Mesendoderm (in vitro differentiated cells): ENCODE measurements around the gene KPNA1.

Experiments
- DNase-seq: peaks from one replicate; pipeline ENCODE4 v3.0.0; 2013
- H2AK5ac ChIP-seq: 2 replicates; pipeline ENCODE4 v1.6.1; 2013; ENCODE audit warnings: low read length, inconsistent platforms
- H2BK120ac ChIP-seq: 2 replicates; pipeline ENCODE4 v1.6.1; 2013; ENCODE audit warnings: low read depth, mild to moderate bottlenecking, low read length, moderate library complexity, mixed read lengths
- H2BK15ac ChIP-seq: replicated peaks from 2 replicates; pipeline ENCODE4 v1.6.1; 2013; ENCODE audit warnings: low read depth, mild to moderate bottlenecking, moderate library complexity
- H2BK5ac ChIP-seq: 2 replicates; pipeline ENCODE4 v1.6.1; 2013; ENCODE audit warnings: low read length, inconsistent platforms
- H3K18ac ChIP-seq: 2 replicates; pipeline ENCODE4 v1.6.1; 2013; ENCODE audit warnings: mild to moderate bottlenecking, low read length, mixed read lengths
- H3K23ac ChIP-seq: one replicate; pipeline ENCODE4 v1.6.1; 2013; ENCODE audit warnings: low read length
- H3K27ac ChIP-seq: 2 replicates; pipeline ENCODE4 v1.5.1; 2013; ENCODE audit warnings: low read depth, mild to moderate bottlenecking, inconsistent platforms, low read length, moderate library complexity
- H3K27me3 ChIP-seq: 2 replicates; pipeline ENCODE4 v1.6.1; 2013; ENCODE audit warnings: low read length, control low read depth, mild to moderate bottlenecking, inconsistent platforms; ENCODE audit not compliant: insufficient read depth, poor library complexity
- H3K36me3 ChIP-seq: 2 replicates; pipeline ENCODE4 v1.6.1; 2013; ENCODE audit warnings: low read length, inconsistent platforms; ENCODE audit not compliant: control insufficient read depth, insufficient read depth
- H3K4ac ChIP-seq: one replicate; pipeline ENCODE4 v1.6.1; 2013; ENCODE audit warnings: low read depth, mild to moderate bottlenecking, low read length, moderate library complexity
- H3K4me1 ChIP-seq: 2 replicates; pipeline ENCODE4 v1.6.1; 2013; ENCODE audit warnings: low read depth, low read length, inconsistent platforms; ENCODE audit not compliant: control insufficient read depth
- H3K4me2 ChIP-seq: 2 replicates; pipeline ENCODE4 v1.6.1; 2013; ENCODE audit warnings: low read length
- H3K4me3 ChIP-seq: 2 replicates; pipeline ENCODE4 v1.5.1; 2013; ENCODE audit warnings: mild to moderate bottlenecking, low read length
- H3K56ac ChIP-seq: one replicate; pipeline ENCODE4 v1.6.1; 2013; ENCODE audit warnings: low read length
- H3K79me1 ChIP-seq: 2 replicates; pipeline ENCODE4 v1.6.1; 2013; ENCODE audit warnings: low read length, inconsistent platforms
- H3K79me2 ChIP-seq: 2 replicates; pipeline ENCODE4 v1.6.1; 2013; ENCODE audit warnings: mild to moderate bottlenecking, low read length; ENCODE audit not compliant: control insufficient read depth, insufficient read depth
- H3K9ac ChIP-seq: 2 replicates; pipeline ENCODE4 v1.6.1; 2013; ENCODE audit warnings: low read length, inconsistent platforms
- H4K5ac ChIP-seq: one replicate; pipeline ENCODE4 v1.6.1; 2013; ENCODE audit warnings: low read length
- H4K8ac ChIP-seq: one replicate; pipeline ENCODE4 v1.6.1; 2013; ENCODE audit warnings: low read depth, mild to moderate bottlenecking, control low read depth, low read length, moderate library complexity
- WGBS: extraction: QIAGEN DNeasy Blood & Tissue Kit; methylation state at CpG from one replicate; pipeline ENCODE4 v1.1.7; 2013; ENCODE audit warnings: low lambda C conversion rate, missing lambda C conversion rate; ENCODE audit not compliant: insufficient coverage; ENCODE audit errors: extremely low coverage; 5-methylcytosine and 5-hydroxymethylcytosine counted together

Gene KPNA1

DNA sequence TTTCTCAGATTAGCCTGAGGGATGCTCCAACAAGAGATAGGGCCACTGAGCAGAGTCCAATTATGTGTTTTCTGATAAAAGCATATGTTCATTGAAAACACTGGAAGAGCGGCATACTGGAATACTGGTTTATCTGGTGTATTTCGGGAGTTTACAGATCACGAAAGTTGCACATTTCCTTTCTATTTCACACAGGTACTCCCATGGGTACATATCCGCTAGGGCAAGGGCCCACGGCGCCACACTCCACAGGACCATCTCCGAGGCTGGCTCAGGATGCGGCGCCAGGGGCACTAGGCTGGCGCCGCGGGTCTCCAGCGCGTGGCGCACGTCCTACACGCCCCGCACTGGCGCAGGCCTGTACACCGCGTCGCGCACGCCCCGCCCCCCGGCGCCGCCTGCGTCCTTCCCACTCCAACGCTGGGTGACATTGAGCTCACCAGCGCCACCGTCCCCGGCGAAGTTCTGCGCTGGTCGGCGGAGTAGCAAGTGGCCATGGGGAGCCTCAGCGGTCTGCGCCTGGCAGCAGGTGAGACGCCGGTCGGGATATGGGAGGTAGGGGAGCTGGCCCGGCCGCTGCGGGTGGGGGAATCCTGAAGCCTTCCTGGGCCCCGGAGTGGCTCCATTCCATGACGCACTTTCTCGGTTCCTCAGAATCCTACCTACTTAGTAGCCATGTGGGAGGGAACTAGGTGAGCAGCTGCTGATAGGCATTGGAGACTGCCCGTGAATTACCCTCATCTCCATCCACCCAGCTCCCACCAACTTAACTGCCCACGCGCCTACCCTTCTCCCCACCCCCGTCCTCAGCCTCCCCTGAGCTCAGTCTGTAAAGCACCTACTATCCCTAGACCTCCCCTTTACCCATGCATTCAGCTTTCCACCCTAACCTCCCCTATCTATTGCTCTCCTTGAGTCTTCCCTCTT is 130.7 kb downstream of the KPNA1 start, which contains the start of gene FAM162A:
TSS of gene FAM162A (plus strand) at position 412 of the 927 bp plus-strand sequence. CDS start at position 496, 84 bp downstream.
- Histone ChIP-seq H3K4me2 (peak within 1 kb of the TSS; percentile 64), H2AK5ac (no peak within 1 kb of the TSS)
- no CpG with 5 or more reads among the region's 52 CpGs for WGBS

DNA sequence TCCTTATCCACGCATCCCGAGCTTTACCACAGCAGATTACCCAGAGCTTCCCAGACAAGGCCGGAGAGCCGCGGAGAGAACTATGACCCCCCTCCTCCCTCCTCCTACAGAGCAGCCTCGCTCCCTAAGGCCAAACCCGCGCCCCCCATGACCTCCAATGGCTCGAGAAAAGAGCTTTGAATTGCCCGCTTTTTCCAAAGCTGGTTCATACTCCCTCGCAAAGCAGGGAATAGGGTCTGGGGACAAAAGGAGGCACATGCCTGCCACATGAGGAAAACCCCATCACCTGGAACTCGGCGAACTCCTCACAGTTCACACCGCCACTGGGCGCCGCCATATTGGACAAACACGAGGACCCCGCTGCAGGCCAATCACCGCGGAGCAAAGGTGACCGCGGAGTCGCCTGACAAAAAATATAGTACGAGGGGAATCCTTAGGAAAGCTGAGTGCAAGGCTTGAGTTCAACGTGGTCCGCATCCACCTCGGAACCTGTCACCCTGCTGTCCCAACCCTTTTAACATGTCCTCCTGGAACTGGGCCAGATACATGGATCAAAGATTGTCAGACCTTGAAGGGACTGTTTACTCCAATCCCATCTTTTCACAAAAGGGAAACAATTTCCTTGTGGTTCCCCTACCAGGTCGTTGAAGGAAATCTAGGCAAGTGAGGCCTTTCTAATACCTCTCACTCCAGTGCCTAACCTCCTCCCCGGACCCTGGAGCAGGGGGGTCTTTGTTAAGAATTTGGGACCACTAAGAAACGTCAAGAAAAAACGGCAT is 131.7 kb downstream of the KPNA1 start, which contains the start of gene MIX23:
TSS of gene MIX23 (minus strand) at position 344 of the 779 bp plus-strand sequence. CDS start at position 337, 7 bp downstream.
- DNase-seq: peak; percentile 94
- no peak within 1 kb of the TSS for H2BK15ac ChIP-seq
- H3K56ac ChIP-seq: peak within 1 kb of the TSS; percentile 89
- peak within 1 kb of the TSS; percentile 6 for H3K27ac ChIP-seq
- H3K27me3 ChIP-seq: no peaks in the 10 kb centered on the region
- no peak within 1 kb of the TSS for H2AK5ac ChIP-seq
- peak within 1 kb of the TSS; percentile 61 for H3K4me3 ChIP-seq
- H3K4ac ChIP-seq: peak within 1 kb of the TSS; percentile 18
- peak within 1 kb of the TSS; percentile 79 for H4K8ac ChIP-seq
- H3K79me2 ChIP-seq: peaks cover 20% of the 10 kb centered on the region
- H3K9ac ChIP-seq: peak within 1 kb of the TSS; percentile 73
- H4K5ac ChIP-seq: peak within 1 kb of the TSS; percentile 35
- H3K79me1 ChIP-seq: peaks cover 3% of the 10 kb centered on the region
- no peak within 1 kb of the TSS for H2BK120ac ChIP-seq
- no CpG with 5 or more reads among the region's 31 CpGs for WGBS
- peak within 1 kb of the TSS; percentile 63 for H3K4me2 ChIP-seq
- H3K36me3 ChIP-seq: no peaks in the 10 kb centered on the region
- H3K18ac ChIP-seq: peak within 1 kb of the TSS; percentile 16
- H3K23ac ChIP-seq: no peak within 1 kb of the TSS
- H3K4me1 ChIP-seq: no peaks in the 10 kb centered on the region
- no peak within 1 kb of the TSS for H2BK5ac ChIP-seq

More for the DNA sequence above, 130.7 kb downstream of the KPNA1 start, which contains the start of gene FAM162A:
- Histone ChIP-seq H2BK5ac (no peak within 1 kb of the TSS), H3K18ac (no peak within 1 kb of the TSS), H3K9ac (peak within 1 kb of the TSS; percentile 73), H3K56ac (peak within 1 kb of the TSS; percentile 89), H3K4ac (peak within 1 kb of the TSS; percentile 18), H4K5ac (peak within 1 kb of the TSS; percentile 35), H3K27me3 (no peaks in the 10 kb centered on the region), H2BK120ac (no peak within 1 kb of the TSS), H3K4me3 (peak within 1 kb of the TSS; percentile 61), H4K8ac (peak within 1 kb of the TSS; percentile 79), H3K36me3 (no peaks in the 10 kb centered on the region), H3K27ac (peak within 1 kb of the TSS; percentile 6), H2BK15ac (no peak within 1 kb of the TSS), H3K23ac (no peak within 1 kb of the TSS), H3K79me1 (peaks cover 3% of the 10 kb centered on the region), H3K4me1 (no peaks in the 10 kb centered on the region), H3K79me2 (peaks cover 20% of the 10 kb centered on the region)
- peak; percentile 97 for DNase-seq

DNA sequence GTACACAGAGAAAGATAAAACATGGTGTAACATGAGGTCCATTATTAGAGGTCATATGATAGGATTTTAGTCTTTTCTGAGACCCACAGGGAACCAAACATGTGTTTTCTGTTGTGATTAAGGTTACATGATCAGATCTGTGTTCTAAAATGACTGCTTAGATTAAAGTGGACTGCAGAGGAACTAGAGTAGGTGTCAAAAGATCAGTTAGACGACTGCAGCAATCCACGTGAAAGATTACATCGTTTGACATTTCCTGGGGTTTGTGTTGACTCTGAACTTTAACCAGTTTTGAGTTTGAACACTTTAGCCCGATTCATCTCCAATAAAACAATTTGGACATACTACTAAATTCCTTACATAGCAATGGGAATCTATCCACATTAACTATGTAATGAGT is 136.8 kb downstream of the KPNA1 start:
- H2AK5ac ChIP-seq: no peak overlapping the region
- H4K5ac ChIP-seq: no peak overlapping the region
- no peak overlapping the region for H3K27ac ChIP-seq
- no peak overlapping the region for H4K8ac ChIP-seq
- no peaks in the 10 kb centered on the region for H3K36me3 ChIP-seq
- no CpG with 5 or more reads among the region's 4 CpGs for WGBS
- H2BK15ac ChIP-seq: no peak overlapping the region
- no peak overlapping the region for H2BK120ac ChIP-seq
- no peak overlapping the region for H3K56ac ChIP-seq
- H3K23ac ChIP-seq: no peak overlapping the region
- no peaks in the 10 kb centered on the region for H3K27me3 ChIP-seq
- H3K4me3 ChIP-seq: no peak overlapping the region
- H3K4me2 ChIP-seq: no peak overlapping the region
- no peak overlapping the region for H3K4ac ChIP-seq
- peaks cover 5% of the 10 kb centered on the region for H3K79me1 ChIP-seq
- H3K79me2 ChIP-seq: peaks cover 20% of the 10 kb centered on the region
- DNase-seq: no peak
- H3K18ac ChIP-seq: no peak overlapping the region
- H2BK5ac ChIP-seq: no peak overlapping the region
- H3K9ac ChIP-seq: no peak overlapping the region
- no peaks in the 10 kb centered on the region for H3K4me1 ChIP-seq

DNA sequence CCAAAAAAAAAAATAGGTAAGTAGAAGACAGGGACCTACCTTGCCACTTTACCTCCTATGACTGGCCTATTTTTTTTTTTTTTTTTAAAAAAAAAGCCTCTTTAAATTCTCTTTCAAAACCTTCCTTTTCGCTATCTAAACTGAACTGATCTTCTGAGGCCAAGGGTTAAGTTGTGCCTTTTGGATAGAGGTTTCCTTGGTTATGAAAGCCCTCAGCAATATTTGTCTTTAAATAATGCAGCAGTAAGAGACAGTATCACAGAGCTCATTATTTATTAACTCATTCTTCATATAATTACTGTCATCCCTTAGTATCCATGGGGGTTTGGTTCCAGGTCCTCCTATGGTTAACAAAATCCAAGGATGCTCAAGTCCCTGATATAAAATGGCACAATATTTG is 140.7 kb downstream of the KPNA1 start:
- Histone ChIP-seq H3K27me3 (no peaks in the 10 kb centered on the region), H3K79me1 (peaks cover 2% of the 10 kb centered on the region), H3K23ac (no peak overlapping the region), H4K5ac (no peak overlapping the region), H3K36me3 (no peaks in the 10 kb centered on the region), H3K56ac (no peak overlapping the region), H4K8ac (no peak overlapping the region), H3K4me1 (no peaks in the 10 kb centered on the region), H2BK5ac (no peak overlapping the region), H2BK120ac (no peak overlapping the region), H3K18ac (no peak overlapping the region), H3K27ac (no peak overlapping the region), H3K4me2 (no peak overlapping the region), H3K79me2 (no peaks in the 10 kb centered on the region), H3K9ac (no peak overlapping the region), H3K4me3 (no peak overlapping the region), H3K4ac (no peak overlapping the region), H2BK15ac (no peak overlapping the region), H2AK5ac (no peak overlapping the region)
- no peak for DNase-seq
- WGBS: no CpG with 5 or more reads among the region's 1 CpG
